B cell (primary cell): ENCODE data around the gene SPP1. TPM values are rescaled to one million over a fixed set of nuclear protein-coding genes. Genes with fewer than 3 reads are reported as not detected.
A peak's percentile ranks its signal among the peaks of the same experiment; 100 is the strongest.

ENCODE experiments used
- ATAC-seq: fragments of 200-7000 bp; cut with Tn5 transposase; one replicate; pipeline ENCODE4 v1.10.0; 2021; ENCODE audit warnings: low read depth, mild to moderate bottlenecking, moderate number of reproducible peaks, moderate library complexity
- CTCF ChIA-PET: fragments of 350-600 bp; sonication (Branson Sonifier 250); formaldehyde crosslinking; loops from one replicate; lab custom pipeline; 2021; ENCODE audit warnings: antibody characterized with exemption, inconsistent platforms; lab: Charles Lee
- POLR2A ChIA-PET: fragments of 350-600 bp; sonication (Branson Sonifier 250); formaldehyde crosslinking; loops from one replicate; lab custom pipeline; 2021; ENCODE audit warnings: antibody characterized with exemption; lab: Charles Lee
- DNase-seq: peaks from one replicate; pipeline ENCODE4 v3.0.0; 2013
- H2AFZ ChIP-seq: 2 replicates; pipeline ENCODE4 v1.6.1; 2012; ENCODE audit warnings: mild to moderate bottlenecking, low read depth, low read length; ENCODE audit not compliant: insufficient read depth, poor library complexity, severe bottlenecking
- H3K27ac ChIP-seq, 2 donors: 1 replicate in 1 of 2; 2 replicates in 1 of 2; pipeline ENCODE4 v1.5.1; 2012 to 2013; ENCODE audit warnings: low read length in 2 of 2, mild to moderate bottlenecking in 2 of 2, moderate library complexity in 1 of 2
- H3K27me3 ChIP-seq, 4 experiments: fragments of 200-600 bp in 1 of 4; sonication (generic) in 1 of 4; replicated peaks in 1 of 4; 1 replicate in 2 of 4; 2 replicates in 2 of 4; pipeline versions ENCODE4 v1.6.1 to v1.7.0; 2013 to 2016; ENCODE audit warnings: low read length in 3 of 4, mild to moderate bottlenecking in 2 of 4, mixed read lengths in 1 of 4, moderate library complexity in 1 of 4; ENCODE audit not compliant: insufficient read depth in 4 of 4, control insufficient read depth in 3 of 4; ENCODE audit errors: control extremely low read depth in 1 of 4
- H3K36me3 ChIP-seq, 2 experiments: replicated peaks in 1 of 2; 1 replicate in 1 of 2; 2 replicates in 1 of 2; pipeline versions ENCODE4 v1.6.1 to v1.7.1; 2013; ENCODE audit warnings: low read length in 1 of 2; ENCODE audit not compliant: insufficient read depth in 2 of 2, control insufficient read depth in 1 of 2; ENCODE audit errors: control extremely low read depth in 1 of 2, extremely low read depth in 1 of 2
- H3K4me1 ChIP-seq, 2 donors: fragments of 200-600 bp in 1 of 2; sonication (generic) in 1 of 2; 1 replicate in 1 of 2; 2 replicates in 1 of 2; pipeline versions ENCODE4 v1.5.1 to v1.6.1; 2013 to 2017; ENCODE audit warnings: low read length in 2 of 2; ENCODE audit not compliant: control insufficient read depth in 2 of 2, insufficient read depth in 2 of 2
- H3K4me2 ChIP-seq: replicated peaks from 2 replicates; pipeline ENCODE3; 2012; ENCODE audit warnings: mild to moderate bottlenecking, low read depth, low read length; ENCODE audit not compliant: poor library complexity, severe bottlenecking
- H3K4me3 ChIP-seq, 5 experiments: fragments of 200-600 bp in 1 of 5; sonication (generic) in 1 of 5; 1 replicate in 3 of 5; 2 replicates in 2 of 5; pipeline versions ENCODE4 v1.5.1 to v1.7.0; 2011 to 2016; ENCODE audit warnings: low read length in 4 of 5, mild to moderate bottlenecking in 4 of 5, low read depth in 2 of 5, control low read depth in 1 of 5, moderate library complexity in 1 of 5; ENCODE audit not compliant: insufficient read depth in 1 of 5; ENCODE audit errors: control extremely low read depth in 1 of 5, extremely low read depth in 1 of 5
- H3K79me2 ChIP-seq: fragments of 200-600 bp; sonication (generic); one replicate; pipeline ENCODE4 v1.6.0; 2016; ENCODE audit warnings: low read length; ENCODE audit not compliant: control insufficient read depth, insufficient read depth
- H3K9ac ChIP-seq: fragments of 200-600 bp; sonication (generic); 2 replicates; pipeline ENCODE4 v1.6.1; 2017; ENCODE audit warnings: mild to moderate bottlenecking, low read length, moderate library complexity
- H3K9me3 ChIP-seq, 3 donors: one replicate each; pipeline versions ENCODE4 v1.6.1 to v1.7.1; 2013; ENCODE audit warnings: low read length in 2 of 3; ENCODE audit not compliant: control insufficient read depth in 2 of 3, insufficient read depth in 1 of 3; ENCODE audit errors: control extremely low read depth in 1 of 3
- H4K20me1 ChIP-seq: 2 replicates; pipeline ENCODE4 v1.6.0; 2012; ENCODE audit warnings: mild to moderate bottlenecking, low read length; ENCODE audit not compliant: insufficient read depth, control insufficient read depth, poor library complexity, severe bottlenecking
- H3K27ac Mint-ChIP-seq: one replicate; pipeline ENCODE4 v1.8.0; 2021; ENCODE audit warnings: mixed read lengths
- H3K27me3 Mint-ChIP-seq: one replicate; pipeline ENCODE4 v1.8.0; 2021; ENCODE audit warnings: mixed read lengths
- H3K4me1 Mint-ChIP-seq: one replicate; pipeline ENCODE4 v1.8.0; 2021; ENCODE audit warnings: mixed read lengths
- H3K4me3 Mint-ChIP-seq: one replicate; pipeline ENCODE4 v1.8.0; 2021; ENCODE audit warnings: mixed read lengths
- H3K9me3 Mint-ChIP-seq: one replicate; pipeline ENCODE4 v1.8.0; 2022; ENCODE audit warnings: mixed read lengths; ENCODE audit not compliant: insufficient read depth
- CTCF ChIP-seq: fragments of 200-600 bp; IDR thresholded peaks from one replicate; pipeline ENCODE4 v1.8.0; 2022; ENCODE audit warnings: antibody characterized with exemption, mild to moderate bottlenecking
- EZH2 ChIP-seq: IDR thresholded peaks from 2 replicates; pipeline ENCODE4 v1.6.1; 2012; ENCODE audit warnings: borderline replicate concordance, low read depth, mild to moderate bottlenecking, moderate library complexity, low read length; ENCODE audit not compliant: insufficient read depth, poor library complexity, severe bottlenecking
- WGBS: methylation state at CpG from one replicate; pipeline ENCODE4 v1.1.5; 2013; ENCODE audit warnings: missing lambda C conversion rate; ENCODE audit not compliant: insufficient coverage; 5-methylcytosine and 5-hydroxymethylcytosine counted together
- intact Hi-C: fragments of 100-400 bp; cut with micrococcal nuclease; formaldehyde crosslinking; loops from one replicate; pipeline ENCODE4 v1.10.0; 2022
- polyA plus RNA-seq: library from polyadenylated mRNA; depleted of rRNA; stranded (reverse); fragments of >200 nt; gene quantifications from 2 replicates; pipeline ENCODE4 v1.2.3, GENCODE V29; 2012
- total RNA-seq, 2 donors: library from RNA; stranded (reverse); fragments of 120-200 nt in 1 of 2; gene quantifications; 1 replicate in 1 of 2; 2 replicates in 1 of 2; pipeline versions ENCODE4 v1.2.3 to v1.2.4, GENCODE V29; 2013 to 2022

The SPP1 gene
- total and polyA plus RNA-seq, 2 donors (not counting 1 experiment from before 2014, with no cell fraction given) = not detected

DNA sequence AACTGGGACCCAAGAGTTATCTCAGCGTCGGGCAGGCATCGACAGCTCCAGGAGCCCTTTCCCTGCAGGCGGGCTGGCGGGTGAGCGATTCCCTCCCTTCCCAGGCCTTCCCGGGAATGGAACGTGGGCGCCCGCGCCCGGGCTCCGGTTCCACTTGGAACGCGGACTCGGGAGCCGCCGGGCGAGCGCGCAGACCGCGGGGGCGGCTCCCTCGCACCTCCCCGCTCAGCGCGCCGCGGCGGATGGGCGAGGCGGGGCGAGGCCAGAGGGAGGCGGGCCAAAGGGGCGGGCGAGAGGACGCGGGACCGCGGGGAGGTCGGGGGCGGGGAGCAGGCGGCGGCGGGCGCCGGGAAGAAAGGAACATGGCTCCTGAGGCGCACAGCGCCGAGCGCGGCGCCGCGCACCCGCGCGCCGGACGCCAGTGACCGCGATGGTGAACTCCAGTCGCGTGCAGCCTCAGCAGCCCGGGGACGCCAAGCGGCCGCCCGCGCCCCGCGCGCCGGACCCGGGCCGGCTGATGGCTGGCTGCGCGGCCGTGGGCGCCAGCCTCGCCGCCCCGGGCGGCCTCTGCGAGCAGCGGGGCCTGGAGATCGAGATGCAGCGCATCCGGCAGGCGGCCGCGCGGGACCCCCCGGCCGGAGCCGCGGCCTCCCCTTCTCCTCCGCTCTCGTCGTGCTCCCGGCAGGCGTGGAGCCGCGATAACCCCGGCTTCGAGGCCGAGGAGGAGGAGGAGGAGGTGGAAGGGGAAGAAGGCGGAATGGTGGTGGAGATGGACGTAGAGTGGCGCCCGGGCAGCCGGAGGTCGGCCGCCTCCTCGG, 32.0 kb downstream of the SPP1 start, which contains the start of gene PKD2:
TSS of gene PKD2 (plus strand) at position 332 of the 818 bp plus-strand sequence. CDS start at position 431, 99 bp downstream.
- Histone ChIP-seq H3K79me2 (no peaks in the 10 kb centered on the region), H3K9me3 (peaks cover 0 to 3% (median 3%) of the 10 kb centered on the region in 3 donors), H3K9ac (peak within 1 kb of the TSS; percentile 61), H3K36me3 (no peaks in the 10 kb centered on the region), H3K4me3 (peak within 1 kb of the TSS; percentile 41 to 68 (median 67)), H3K4me2 (peak within 1 kb of the TSS; percentile 90), H3K27ac (no peak within 1 kb of the TSS), H4K20me1 (no peaks in the 10 kb centered on the region), H3K27me3 (peaks cover 0 to 8% (median 0%) of the 10 kb centered on the region in 4 experiments), H2AFZ (peak within 1 kb of the TSS; percentile 72), H3K4me1 (peaks cover 8 to 10% of the 10 kb centered on the region in 2 donors)
- CTCF ChIA-PET = no interaction called here
- peak; percentile 67 for DNase-seq
- no peaks in the 10 kb centered on the region for H3K9me3 Mint-ChIP-seq
- under 1% methylated on average over 109 of the region's 116 CpGs for WGBS
- POLR2A ChIA-PET = no interaction called here
- peak; percentile 89 for ATAC-seq
- peak within 1 kb of the TSS; percentile 93 for H3K4me3 Mint-ChIP-seq
- H3K27me3 Mint-ChIP-seq = peaks cover 5% of the 10 kb centered on the region
- intact Hi-C loops = no loop called here
- H3K27ac Mint-ChIP-seq = peak within 1 kb of the TSS; percentile 54
- peaks cover 25% of the 10 kb centered on the region for H3K4me1 Mint-ChIP-seq
- no peak for TF ChIP-seq EZH2
- no peak for TF ChIP-seq CTCF
